WERI-Rb-1 (cell line): ENCODE measurements around the gene TPSB2.
"Not testable (repeated sequence)": the region's sequence is repeated elsewhere in the genome, so short reads cannot be mapped to it uniquely, and the experiment has no call there.

Experiments
- DNase-seq: peaks from one replicate; pipeline ENCODE4 v3.0.0-alpha.2; 2020
- H3K27ac ChIP-seq: fragments of 250-450 bp; sonication (Bioruptor Pico); 2 replicates; pipeline ENCODE4 v1.5.1; 2020; ENCODE audit warnings: mild to moderate bottlenecking, moderate library complexity
- H3K27me3 ChIP-seq: fragments of 250-450 bp; sonication (Bioruptor Pico); 2 replicates; pipeline ENCODE4 v1.5.1; 2021; ENCODE audit warnings: mild to moderate bottlenecking, low read depth, moderate library complexity; ENCODE audit not compliant: insufficient read depth, severe bottlenecking
- H3K36me3 ChIP-seq: fragments of 250-450 bp; sonication (Bioruptor Pico); 2 replicates; pipeline ENCODE4 v1.5.1; 2020; ENCODE audit warnings: mild to moderate bottlenecking, moderate library complexity
- H3K4me3 ChIP-seq: 2 replicates; pipeline ENCODE4 v1.5.1; 2011; ENCODE audit warnings: low read depth, mild to moderate bottlenecking, control low read depth, low read length
- H3K9me3 ChIP-seq: fragments of 250-450 bp; sonication (Bioruptor Pico); 2 replicates; pipeline ENCODE4 v1.5.1; 2021; ENCODE audit warnings: mild to moderate bottlenecking, moderate library complexity; ENCODE audit not compliant: severe bottlenecking
- TF ChIP-seq, protein P1 (sequence below): IDR thresholded peaks from 2 replicates; pipeline ENCODE4 v1.5.1; 2011; ENCODE audit warnings: low read depth, mild to moderate bottlenecking, control low read depth, inconsistent platforms, low read length

The TPSB2 gene

DNA sequence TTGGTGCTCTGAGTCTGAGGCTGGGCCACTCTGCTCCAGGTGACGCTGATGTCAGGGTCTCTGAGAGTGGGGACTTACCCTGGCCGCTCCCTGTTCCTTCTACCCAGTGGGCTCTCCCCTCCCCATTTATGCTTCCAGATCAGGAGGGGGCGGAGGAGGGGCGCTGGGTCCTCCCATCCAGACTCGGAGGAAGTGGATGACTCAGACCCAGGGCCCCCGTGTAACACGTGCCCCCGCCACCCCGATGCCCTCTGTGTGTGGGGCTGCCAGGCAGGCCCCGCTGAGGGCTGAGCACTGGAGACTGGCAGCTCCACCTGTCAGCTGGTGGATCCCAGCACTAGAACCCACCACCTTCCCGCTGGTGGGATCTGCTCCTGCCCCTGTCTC, at the start of gene TPSB2:
TPSB2 (minus strand) TSS at position 101 of the 387 bp plus-strand sequence. CDS start 233 bp downstream, outside the sequence.
- H3K9me3 ChIP-seq, DNase-seq, H3K27me3 ChIP-seq, H3K4me3 ChIP-seq, H3K36me3 ChIP-seq, H3K27ac ChIP-seq: not testable (repeated sequence)

DNA sequence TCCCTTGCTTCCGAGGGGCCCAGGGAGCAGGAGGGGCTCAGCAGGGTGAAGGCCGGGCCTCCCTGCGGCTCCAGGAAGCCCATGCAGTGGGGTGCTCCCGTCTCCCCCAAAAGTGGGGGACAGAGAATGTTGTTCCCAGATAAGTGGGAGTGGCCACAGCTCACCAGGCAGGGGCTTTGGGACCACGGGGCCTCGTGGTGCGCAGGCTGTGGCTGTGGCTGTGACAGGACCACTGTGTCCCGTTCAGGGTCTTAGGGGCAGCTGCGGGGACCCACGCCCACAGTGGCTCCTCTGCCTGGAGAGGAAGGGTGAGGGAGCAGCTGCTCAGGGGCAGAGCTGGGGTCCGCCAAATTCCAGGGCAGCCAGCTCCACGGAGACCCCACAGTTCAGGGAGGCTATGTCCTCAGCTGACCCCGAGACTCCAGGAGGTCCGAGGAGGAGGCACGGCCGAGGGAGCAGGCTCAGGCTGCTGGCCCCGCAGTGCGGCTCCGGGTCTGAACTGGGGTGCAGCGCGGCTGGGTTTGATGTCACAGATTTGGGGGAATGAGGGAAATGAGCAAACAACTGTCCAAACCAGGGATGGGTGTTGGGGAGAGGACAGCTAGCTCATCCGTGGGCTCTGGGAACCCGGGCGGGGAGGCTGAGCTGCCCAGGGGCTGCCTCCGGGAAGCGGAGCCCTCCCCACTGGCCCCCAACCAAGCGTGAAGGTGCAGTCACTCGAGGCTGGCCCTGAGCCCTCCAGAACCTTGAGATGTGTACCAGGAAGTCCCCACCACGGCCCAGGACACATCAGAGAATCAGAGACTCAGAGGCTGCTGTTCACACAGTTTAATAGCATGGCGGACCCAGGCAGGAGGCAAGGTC, 49.3 kb upstream of the TPSB2 start:
- Histone ChIP-seq H3K27me3 (no peaks in the 10 kb centered on the region), H3K27ac (no peak overlapping the region), H3K9me3 (no peaks in the 10 kb centered on the region), H3K4me3 (no peak overlapping the region), H3K36me3 (no peaks in the 10 kb centered on the region)
- TF ChIP-seq, protein P1, sequence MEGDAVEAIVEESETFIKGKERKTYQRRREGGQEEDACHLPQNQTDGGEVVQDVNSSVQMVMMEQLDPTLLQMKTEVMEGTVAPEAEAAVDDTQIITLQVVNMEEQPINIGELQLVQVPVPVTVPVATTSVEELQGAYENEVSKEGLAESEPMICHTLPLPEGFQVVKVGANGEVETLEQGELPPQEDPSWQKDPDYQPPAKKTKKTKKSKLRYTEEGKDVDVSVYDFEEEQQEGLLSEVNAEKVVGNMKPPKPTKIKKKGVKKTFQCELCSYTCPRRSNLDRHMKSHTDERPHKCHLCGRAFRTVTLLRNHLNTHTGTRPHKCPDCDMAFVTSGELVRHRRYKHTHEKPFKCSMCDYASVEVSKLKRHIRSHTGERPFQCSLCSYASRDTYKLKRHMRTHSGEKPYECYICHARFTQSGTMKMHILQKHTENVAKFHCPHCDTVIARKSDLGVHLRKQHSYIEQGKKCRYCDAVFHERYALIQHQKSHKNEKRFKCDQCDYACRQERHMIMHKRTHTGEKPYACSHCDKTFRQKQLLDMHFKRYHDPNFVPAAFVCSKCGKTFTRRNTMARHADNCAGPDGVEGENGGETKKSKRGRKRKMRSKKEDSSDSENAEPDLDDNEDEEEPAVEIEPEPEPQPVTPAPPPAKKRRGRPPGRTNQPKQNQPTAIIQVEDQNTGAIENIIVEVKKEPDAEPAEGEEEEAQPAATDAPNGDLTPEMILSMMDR: no peak
- no peak for DNase-seq

DNA sequence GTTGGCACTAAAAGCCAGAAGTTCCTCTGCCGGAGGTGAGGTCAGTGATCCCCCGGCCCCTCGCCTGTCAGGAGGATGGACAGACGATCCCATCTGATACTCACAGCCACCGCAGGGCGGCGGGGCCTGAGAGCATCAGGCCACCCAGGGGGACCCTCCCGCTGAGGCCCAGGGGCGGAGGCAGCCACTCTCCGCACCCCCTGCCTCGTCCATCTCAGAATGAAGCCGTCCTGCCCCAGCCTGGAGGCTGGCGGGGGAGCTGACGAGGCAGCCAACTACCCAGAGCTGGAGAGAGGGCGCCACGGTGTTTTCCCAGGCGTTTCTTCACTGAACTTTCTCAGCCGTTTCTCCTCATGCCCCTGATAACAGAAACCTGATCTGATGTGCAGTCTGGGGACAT, 48.5 kb upstream of the TPSB2 start:
- Histone ChIP-seq H3K27me3 (no peaks in the 10 kb centered on the region), H3K9me3 (no peaks in the 10 kb centered on the region), H3K4me3 (no peak overlapping the region), H3K27ac (no peak overlapping the region), H3K36me3 (no peaks in the 10 kb centered on the region)
- TF ChIP-seq, protein P1: no peak
- DNase-seq: no peak

DNA sequence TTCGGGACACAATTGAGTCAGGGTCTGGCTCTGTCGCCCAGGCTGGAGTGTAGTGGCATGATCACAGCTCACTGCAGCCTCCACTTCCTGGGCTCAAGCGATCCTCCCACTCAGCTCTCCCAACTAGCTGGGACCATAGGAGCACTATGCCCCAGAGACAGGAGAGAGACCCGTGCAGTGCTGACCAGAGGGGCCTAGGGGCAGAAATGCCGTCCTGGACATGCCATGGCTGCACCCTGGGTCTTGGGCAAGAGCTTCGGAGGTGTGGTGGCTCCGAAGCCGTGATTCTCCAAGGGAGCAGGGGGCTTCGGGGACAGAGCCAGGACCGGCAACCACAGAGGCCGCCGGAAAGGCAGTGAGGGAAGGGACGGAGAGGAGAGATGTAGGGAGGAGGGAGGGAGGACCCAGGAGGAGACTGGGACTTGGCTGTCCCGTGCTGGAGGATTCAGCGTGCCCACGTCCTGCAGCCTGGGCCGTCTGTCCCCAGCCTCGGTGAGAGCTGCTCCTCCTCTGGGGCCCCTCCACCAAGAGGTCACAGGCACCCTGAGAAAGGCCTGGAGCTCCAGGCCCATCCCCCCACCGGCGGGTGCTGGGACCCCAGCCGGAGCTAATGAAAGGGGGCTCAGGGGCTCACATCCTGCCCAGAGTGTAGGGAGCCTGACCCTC, 47.8 kb upstream of the TPSB2 start:
- TF ChIP-seq, protein P1: no peak
- Histone ChIP-seq H3K36me3 (no peaks in the 10 kb centered on the region), H3K27me3 (no peaks in the 10 kb centered on the region), H3K27ac (no peak overlapping the region), H3K4me3 (no peak overlapping the region), H3K9me3 (no peaks in the 10 kb centered on the region)
- no peak for DNase-seq

DNA sequence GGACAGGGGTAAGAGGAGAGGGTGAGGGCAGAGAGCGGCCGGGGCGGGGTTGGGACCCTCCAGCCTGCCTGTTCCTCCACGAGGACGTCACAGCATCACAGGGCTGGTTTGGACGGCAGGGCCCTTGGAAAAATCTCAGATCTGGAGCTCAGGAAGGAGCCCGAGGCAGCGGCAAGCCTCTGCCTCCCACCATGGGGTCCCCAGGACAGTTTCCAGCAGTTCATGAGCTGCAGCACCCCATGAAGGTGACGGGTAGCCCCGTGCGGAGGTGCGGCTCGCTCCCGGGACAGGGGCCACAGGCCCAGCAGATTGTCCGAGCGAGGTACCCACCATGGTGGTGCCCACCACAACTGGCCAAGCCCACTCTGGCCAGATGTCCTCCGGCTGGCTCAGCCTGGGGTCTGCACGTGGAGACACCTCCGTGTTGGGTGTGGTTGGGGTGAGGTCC, 47.2 kb upstream of the TPSB2 start:
- Histone ChIP-seq H3K4me3 (no peak overlapping the region), H3K27me3 (no peaks in the 10 kb centered on the region), H3K9me3 (no peaks in the 10 kb centered on the region), H3K36me3 (no peaks in the 10 kb centered on the region), H3K27ac (no peak overlapping the region)
- TF ChIP-seq, protein P1: no peak
- no peak for DNase-seq

DNA sequence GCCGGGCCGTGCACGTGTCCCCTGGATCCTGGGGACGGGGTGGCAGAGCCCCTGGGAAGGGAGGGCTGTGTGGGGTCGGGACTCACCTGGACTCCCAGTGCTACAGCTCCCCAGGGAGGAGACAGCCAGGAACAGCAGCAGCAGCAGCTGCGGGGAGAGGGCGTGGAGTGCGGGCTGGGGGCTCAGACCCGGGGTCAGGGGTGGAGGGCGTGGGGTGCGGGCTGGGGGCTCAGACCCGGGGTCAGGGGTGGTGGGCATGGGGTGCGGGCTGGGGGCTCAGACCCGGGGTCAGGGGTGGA, 46.5 kb upstream of the TPSB2 start:
- H3K27me3 ChIP-seq: no peaks in the 10 kb centered on the region
- no peak overlapping the region for H3K4me3 ChIP-seq
- no peak overlapping the region for H3K27ac ChIP-seq
- TF ChIP-seq, protein P1: no peak
- no peaks in the 10 kb centered on the region for H3K36me3 ChIP-seq
- no peak for DNase-seq
- H3K9me3 ChIP-seq: no peaks in the 10 kb centered on the region
